NK-92 (cell line): ENCODE data around the gene SLC19A1.

Experiments
- DNase-seq: peaks from one replicate; lab custom pipeline; 2025; ENCODE audit not compliant: unreplicated experiment; lab: John Stamatoyannopoulos, UW

SLC19A1 gene

DNA sequence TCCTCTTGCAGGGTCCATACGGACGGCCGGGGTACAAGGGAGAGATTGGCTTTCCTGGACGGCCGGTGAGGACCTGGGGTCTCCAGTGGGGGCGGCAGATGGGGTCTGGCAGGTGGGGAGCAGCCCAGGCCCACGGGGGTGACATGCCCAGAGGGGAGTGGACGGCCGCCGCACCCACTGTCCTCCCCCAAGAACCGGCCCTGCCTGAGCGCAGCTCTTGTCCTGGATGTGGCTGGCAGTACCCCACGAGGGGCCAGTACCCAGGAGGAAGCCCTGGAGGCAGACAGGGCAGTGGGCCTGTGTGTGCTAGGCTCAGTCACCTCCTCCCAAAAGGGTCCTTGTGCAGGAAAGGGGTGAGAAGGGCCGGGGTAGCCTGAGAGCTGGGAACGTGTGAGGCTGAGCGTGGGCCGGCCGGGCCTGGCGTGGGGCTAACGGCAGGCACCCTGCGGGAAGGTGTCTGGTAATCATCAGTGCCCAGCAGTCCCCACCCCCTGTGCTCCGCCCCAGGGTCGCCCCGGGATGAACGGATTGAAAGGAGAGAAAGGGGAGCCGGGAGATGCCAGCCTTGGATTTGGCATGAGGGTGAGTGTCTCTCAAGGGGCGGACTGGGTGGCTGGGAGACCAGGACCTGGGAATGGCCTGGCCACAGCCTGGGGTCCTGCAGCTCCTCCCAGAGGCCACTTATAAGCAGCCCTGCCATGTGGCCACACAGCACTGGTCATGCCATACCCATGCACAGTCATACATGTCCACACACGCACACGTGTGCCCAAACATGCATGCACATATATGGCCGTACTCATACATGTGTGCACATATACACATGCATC lies 47.2 kb downstream of the SLC19A1 start:
- DNase-seq = no peak

DNA sequence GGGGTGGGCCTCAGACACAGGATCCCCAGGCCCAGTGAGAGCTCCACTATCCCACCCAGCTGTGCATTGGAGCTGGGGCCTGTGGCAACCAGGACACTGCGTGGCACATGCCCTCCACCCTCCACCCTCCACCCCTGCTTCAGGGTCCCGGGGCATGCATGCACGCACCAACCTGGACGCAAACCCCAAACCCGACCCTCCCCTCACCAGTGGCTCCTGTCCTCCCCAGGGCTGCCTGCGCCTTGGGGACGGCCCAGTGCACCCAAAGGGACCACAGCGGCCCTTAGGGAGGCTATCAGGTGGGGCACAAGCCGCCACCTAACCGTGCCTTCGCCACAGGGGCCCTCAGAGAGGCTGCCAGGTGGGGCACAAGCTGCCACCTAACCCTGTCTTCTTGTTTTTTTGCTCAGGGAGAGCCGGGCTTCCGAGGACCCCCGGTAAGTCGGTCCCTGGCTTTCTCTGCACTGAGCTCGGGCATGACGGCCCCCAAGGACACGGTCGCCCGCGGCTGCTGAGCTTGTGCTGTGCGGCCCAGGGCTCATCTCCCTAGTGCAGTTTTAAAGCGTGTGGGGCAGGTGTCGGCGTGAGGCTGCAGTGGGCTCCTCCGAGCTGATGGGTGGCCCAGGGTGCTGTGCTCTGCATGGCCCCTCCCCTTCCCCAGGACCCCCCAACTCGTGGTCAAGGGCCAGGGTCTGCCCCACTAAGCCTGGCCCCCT lies 47.9 kb downstream of the SLC19A1 start:
- DNase-seq = no peak

DNA sequence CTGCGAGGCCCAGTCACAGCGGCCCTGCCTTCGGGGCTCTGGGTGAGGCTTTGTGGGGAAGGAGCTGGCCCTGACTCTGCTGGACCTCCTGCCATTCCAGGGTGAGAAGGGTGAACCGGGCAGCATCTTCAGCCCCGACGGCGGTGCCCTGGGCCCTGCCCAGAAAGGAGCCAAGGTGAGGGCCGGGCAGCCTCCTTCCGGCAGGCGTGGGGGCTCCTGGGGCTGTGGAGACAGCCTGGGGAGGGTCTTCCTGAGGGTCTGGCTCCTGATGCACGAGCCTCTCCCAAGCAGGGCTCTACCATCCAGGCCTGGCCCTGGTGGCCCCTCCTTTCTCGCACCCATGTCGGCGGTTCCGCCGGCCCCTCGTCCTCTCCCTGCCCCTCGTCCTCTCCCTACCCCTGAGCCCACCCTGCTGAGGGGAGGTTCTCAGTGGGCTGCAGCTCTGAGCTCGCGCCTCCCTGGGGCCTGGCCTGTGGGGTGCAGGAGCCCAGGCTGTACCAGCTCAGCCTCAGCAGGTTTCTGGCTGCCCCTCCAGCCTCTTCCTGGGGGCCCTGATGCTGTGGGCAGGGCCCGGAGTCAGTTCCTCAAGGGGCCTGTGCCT lies 48.7 kb downstream of the SLC19A1 start:
- DNase-seq = no peak

DNA sequence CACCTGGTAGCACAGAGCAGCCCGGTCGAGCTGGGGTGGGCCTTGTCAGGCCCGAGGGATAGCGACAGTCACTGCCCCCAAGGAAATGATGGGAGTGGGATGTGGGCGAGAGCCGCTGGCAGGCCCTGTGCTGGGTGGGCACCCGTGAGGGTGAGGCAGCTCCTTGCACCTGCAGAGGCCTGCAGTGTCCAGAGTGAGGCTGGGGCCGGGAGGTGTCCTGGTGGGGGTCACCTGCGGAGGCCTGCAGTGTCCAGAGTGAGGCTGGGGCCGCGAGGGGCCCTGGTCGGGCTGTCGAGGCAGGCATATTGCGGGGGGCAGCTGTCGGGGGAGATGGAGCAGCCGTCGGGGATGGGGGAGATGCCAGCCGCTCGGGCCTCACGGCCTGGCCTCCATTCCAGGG lies 49.5 kb downstream of the SLC19A1 start:
- DNase-seq = no peak

DNA sequence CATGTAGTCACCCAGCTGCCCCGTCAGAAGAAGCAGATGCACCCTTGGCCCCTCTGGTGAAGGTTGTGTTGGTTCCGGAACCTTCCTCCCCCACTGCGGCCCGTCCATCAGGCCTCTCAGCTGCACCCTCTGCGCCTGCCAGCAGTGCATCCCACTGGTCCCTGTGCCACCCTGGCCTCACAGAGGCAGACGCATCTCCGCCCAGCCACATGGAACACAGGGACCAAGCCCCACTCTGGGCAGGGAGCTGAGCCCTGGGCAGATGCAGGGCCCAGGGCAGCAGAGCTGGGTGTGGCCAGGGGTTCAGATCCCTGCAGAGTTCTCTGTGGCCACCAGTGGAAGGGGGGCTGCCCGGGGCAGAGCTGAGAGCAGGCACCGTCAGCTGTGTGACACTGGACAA lies 50.6 kb downstream of the SLC19A1 start:
- DNase-seq = no peak

DNA sequence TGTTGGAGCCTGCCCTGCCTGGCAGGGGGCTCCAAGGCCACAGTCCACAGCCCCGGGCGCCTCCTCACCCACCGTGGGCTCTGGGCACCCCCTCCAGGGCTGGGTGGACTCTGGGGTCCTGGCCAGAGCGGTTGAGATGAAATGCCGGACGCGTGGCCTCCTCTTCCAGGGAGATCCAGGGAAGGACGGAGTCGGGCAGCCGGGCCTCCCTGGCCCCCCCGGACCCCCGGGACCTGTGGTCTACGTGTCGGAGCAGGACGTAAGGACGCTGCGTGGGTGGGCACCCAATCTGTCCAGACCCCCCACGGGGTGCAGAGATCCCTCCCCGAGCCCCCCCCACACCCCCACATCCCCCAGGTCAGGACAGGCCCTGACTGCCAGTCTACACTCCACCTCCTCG lies 51.2 kb downstream of the SLC19A1 start:
- no peak for DNase-seq

DNA sequence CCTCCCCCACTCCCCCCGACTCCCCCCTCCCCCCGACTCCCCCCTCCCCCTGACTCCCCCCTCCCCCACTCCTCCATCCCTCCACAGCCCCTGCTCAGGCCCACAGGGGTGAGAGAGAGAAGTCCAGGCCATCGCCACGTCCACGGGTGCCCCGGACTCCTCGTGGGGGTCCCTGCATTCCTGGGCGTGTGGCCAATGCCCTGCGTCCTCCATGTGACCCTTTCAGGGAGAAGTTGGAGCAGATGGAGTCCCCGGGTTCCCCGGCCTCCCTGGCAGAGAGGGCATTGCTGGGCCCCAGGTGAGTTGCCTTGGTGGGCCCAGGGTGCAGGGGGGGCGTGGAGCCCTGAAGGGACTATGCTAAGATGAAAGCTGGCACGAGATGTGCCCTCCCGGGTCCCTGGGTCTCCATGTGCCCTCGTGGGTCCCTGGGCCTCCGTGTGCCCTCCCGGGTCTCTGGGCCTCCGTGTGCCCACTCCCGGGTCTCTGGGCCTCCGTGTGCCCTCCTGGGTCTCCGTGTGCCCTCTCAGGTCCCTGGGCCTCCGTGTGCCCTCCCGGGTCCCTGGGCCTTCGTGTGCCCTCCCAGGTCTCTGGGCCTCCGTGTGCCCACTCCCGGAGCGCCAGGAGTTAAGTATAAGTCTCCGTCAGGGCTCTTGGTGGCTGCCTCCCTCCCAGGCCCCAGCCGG lies 52.0 kb downstream of the SLC19A1 start:
- DNase-seq = no peak

DNA sequence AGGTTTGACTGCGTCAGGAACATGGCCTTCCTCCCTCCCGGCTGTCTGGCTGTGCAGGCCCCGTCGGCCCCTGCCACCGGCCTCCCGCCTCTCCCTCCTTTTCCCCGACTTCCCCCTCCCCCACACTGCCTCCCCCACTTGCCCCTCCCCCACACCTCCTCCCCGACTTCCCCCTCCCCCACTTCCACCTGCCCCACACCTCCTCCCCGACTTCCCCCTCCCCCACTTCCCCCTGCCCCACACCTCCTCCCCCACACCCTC lies 52.6 kb downstream of the SLC19A1 start:
- no peak for DNase-seq

DNA sequence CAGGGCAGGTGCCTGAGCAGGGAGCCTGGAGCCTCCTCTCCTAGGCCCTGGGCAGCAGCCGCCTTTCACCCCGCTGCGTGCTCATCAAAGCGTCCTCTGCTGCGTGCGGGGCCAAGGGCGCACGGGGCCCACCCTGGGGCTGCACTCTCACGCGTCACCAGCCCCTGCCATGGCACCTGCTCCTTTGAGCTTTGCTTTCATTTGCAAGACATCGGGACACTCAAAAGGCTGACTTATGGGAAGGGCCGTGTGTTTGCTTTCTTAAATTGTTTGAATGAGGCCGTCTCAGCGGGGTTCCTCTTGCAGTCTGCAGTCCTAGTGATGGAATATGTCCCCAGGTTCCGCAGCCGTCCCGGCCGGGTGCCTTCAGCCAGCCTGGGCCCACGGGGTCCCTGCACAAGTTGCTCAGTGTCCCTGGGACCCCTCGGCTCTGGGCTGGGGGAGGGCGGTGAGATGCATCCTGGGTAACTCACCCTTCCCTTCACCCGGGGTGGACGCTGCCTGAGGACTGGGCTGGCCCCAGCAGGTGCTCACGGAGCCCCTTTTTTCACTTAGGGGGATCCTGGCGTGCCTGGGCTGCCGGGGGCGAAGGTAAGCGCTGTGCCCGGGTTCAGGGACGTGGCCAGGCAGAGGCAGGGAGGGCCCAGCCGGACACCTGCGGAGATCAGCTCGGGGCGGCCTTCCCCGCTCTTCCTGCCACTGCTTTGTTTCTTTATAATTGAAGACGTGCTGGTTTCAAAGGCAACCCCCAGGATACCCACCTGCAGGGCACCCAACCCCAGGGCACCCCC lies 53.1 kb downstream of the SLC19A1 start:
- no peak for DNase-seq

DNA sequence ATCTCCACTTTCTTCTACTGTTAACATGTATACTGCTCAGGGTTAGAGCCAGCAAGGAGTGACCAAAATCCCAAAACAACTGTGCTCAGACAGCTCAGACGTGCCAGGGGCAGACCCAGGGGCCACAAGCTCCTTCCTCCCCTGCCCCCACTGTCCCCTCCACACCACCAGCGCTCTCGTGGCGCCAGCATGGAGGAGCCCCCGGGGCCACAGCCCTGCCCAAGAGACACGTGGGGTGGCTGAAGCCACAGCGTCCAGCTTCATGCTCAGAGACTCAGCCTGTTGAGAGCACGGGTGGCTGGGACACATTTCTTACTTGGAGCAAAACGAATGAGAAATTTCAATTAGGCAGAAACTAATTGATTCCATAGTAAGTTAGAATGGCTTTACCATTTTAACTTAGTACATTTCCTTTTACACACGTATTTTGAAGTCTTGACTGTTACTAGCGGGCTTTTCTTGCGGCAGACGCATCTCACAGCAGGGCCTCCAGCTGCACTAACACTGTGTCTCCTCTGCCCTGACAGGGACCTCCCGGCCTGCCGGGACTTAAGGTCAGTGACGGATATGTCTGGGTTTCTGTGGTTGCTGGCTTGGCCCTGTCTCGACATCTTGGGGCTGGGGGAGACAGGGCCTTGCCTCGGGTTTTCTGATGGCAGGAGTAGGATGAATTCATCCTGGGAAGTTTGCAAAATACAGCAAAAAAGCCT lies 54.2 kb downstream of the SLC19A1 start:
- no peak for DNase-seq

DNA sequence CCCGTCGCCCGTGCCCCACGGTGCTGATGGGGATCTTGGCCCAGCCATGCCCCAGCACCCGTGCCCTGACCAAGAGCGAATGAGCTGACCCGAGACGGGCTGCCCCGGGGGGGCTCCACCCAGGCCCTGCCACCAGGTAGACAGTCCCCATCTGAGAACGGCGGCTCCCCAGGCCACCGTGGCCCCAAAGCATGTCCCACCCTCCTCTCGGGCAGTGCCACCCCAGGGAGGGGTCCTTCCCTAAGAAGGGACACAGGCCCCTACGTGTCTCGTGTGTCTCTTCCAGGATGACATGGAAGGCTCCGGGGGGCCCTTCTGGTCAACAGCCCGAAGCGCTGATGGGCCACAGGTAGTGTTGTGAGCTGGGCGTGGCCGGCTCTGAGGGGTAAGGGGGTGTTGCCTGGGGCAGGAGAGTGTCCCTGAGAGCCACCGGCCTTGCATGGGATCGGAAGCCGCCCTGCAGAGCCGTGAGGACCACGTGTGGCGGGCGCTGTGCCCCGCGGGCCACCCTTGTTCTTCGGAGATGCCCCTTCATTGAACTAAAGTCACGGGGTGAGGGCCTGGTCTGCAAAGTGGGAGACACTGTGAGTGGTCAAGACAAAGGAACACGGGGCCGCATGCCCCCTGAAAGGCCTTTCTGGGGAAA lies 55.0 kb downstream of the SLC19A1 start:
- no peak for DNase-seq

DNA sequence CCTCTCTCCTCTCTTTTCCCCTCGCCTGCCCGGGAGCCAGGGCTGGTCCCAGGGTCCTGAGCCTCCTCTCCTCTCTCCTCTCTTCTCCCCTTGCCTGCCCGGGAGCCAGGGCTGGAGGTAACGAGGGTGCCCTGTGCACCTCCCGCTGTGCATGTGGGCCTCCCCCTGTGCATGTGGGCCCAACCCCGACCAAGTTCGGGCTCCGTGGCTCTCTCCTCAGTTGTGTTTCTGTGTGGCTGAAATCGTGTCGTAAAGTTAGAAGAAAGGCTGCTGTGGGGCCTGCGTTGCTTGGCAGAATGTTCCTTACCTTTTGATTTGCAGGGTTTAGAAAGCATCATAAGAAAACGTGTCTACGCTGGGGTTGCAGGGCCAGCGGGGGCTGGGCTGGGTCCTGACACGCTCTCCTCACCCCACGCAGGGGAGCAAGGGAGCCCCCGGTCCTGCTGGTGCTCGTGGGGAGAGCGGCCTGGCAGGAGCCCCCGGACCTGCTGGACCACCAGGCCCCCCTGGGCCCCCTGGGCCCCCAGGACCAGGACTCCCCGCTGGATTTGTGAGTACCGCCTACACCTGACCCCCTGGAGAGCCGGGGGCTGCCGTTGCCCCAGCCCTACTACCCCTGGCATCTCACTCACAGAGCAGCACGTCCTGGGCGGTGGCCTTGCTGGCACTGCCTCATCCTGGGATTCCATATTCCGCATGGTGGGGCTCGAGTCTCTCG lies 55.6 kb downstream of the SLC19A1 start:
- DNase-seq = no peak

DNA sequence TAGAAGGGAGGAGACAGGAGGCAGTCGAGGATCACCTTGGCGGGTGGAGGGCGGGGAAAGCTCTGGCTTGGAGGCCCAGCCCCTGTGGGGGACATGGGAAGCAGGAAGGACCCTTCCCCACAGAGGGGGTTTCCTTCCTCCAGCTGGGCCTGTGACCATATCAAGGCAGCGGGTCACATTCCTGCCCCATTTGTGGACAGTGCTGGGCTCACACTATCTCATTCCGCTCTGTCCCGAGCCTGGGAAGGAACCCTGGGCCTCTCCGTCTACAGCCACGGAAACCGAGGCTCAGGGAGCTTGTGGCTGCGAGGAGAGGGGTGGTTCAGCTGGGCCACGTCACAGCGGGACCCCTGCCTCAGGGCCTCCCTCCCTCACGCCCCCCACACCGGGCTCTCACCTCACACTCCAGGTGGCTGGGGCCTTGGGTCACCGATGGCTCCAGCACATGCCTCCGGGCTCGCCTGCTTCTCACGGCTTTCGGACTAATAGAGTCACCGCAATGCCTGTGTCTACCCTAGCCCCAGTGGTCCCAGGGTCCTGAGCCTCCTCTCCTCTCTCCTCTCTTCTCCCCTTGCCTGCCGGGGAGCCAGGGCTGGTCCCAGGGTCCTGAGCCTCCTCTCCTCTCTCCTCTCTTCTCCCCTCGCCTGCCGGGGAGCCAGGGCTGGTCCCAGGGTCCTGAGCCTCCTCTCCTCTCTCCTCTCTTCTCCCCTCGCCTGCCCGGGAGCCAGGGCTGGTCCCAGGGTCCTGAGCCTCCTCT lies 56.4 kb downstream of the SLC19A1 start:
- no peak for DNase-seq

DNA sequence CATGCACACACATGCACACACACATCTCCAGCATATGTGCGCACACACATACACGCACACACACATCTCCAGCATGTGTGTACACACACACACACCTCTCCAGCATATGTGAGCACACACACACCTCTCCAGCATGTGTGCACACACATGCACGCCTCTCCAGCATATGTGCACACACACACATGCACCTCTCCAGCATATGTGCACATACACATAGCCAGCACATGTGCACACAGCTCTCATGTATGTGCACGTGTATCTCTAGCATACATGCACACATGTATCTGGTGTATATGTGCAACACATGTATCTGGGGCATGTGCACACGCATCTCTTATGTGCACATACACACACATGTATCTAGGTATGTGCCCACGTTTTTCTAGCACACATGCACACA lies 57.9 kb downstream of the SLC19A1 start:
- no peak for DNase-seq

DNA sequence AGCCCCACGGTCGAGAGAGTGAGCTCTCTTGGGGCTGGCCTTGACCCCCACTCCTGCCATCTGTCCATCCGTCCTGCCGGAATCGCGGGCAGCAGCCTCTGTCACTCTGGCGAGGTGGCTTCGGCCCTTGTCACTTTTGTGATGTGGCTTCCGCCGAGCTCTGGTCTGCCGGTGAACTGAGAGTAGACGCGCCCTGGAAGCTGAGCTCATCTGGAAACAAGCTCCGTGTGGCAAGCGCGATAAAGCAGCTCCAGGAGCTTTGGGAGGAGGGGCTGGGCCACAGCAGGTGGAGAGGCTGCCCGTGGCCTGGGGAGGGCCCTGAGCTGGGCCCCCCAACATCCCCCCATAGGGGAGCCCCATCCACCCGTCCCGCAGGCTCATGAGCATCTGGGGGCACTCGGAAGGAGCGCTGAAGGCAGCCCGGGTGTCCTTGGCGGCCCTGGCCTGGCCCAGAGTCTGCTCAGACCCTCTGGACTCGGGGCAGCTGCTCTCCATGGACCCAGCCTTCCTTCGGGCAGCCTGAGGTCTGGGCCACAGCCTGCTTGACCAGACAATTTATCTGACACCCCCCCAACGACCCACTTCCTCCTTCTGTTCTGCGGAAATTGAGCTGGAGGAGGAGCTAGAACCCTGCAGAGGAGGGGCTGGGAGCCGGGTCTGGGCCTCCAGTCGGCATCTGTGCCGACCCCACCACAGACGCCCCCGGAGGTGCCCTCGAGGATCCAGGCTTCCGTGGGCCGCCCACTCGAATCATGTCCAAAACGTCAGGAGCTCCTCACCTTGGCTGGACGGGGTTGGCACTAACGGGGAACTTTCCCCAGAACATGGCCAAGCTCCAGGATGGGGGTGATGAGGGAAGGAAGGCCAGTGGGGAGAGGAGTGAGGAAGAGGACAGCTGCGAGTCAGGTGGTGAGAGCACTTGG lies 59.1 kb downstream of the SLC19A1 start:
- DNase-seq = no peak

DNA sequence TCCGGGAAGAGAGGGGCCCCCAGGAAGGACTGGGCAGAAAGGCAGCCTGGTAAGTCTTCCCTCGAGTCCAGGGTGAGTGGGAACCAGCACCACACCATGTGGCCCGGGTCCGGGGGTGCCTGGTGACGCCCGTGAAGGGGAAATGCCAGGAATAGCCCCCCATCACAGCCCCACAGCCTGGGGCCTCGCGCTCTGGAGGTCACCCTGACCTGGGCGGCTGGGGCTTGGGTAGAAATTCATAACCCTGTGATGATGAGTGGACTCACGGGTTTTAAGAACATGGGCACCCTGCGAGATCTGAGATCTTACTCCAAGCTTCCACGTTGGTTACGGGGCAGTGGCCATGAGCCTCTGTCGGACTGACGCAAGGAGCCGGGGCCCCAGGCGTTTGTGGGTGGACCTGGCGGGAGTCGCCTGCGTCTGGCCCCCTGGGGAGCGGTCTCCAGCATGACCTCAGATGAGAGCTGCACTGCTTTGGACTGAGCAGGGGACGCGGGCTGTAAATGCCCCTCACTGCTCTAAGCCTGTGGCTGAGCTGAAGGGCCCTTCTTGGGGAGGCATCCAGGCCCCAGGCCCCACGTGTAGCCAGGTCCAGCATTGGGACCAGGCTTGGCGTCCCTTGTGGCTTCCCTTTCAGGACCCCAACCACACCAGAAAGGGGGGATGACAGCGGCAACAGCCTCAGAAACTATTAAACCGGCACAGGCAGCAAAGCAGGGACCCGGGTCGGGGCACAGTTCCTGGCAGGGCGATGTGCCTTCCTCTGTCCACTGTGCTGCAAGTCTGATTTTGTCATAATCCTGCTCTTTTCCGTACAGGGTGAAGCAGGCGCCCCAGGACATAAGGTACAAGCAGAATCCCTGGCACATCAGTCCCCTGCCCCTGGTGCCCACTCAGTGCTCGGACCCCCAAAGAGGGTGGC lies 60.0 kb downstream of the SLC19A1 start:
- DNase-seq = no peak

DNA sequence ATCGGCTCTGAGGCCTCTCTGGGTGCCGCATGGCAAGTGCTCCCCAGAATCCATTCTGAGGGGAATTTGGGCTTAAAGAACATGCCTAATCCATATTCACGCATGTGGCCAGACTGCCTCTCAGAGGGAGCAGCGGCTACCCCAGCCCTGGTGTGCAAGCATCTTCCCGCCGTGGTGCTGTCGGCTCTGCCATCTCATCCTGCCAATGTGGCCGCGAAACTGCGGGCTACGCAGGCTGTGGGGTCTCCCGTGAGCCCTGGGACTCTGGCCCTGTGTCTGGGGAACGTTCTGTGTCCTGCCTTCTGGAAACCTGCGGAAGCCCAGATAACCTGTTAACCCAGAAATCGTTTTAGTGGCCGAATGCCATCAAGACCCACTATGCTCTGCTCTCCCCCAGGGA lies 60.7 kb downstream of the SLC19A1 start:
- DNase-seq = no peak
